SK-N-SH (cell line): ENCODE data around the gene ZAR1.

Source experiments
- CTCF ChIP-seq: fragments of 200-600 bp; sonication (generic); IDR thresholded peaks from 2 replicates; pipeline ENCODE4 v1.6.1; 2017; ENCODE audit warnings: antibody characterized with exemption, mild to moderate bottlenecking, moderate library complexity
- EZH2phosphoT487 ChIP-seq: fragments of 200-600 bp; sonication (generic); IDR thresholded peaks from 2 replicates; pipeline ENCODE4 v1.6.1; 2017; ENCODE audit warnings: low read depth, mixed run types, mild to moderate bottlenecking, antibody characterized with exemption, moderate library complexity, borderline replicate concordance
- FOSL2 ChIP-seq: IDR thresholded peaks from 2 replicates; pipeline ENCODE4 v1.4.0; 2012; ENCODE audit warnings: low read depth, mild to moderate bottlenecking, moderate library complexity, borderline replicate concordance
- GATA2 ChIP-seq: sonication (generic); formaldehyde crosslinking; IDR thresholded peaks from 2 replicates; pipeline ENCODE4 v1.5.0; 2020; ENCODE audit warnings: mild to moderate bottlenecking, missing genetic modification reagents
- JUND ChIP-seq: IDR thresholded peaks from 2 replicates; pipeline ENCODE4 v1.4.0; 2012
- POLR2AphosphoS5 ChIP-seq: IDR thresholded peaks from 2 replicates; pipeline ENCODE4 v1.6.1; 2012; ENCODE audit warnings: low read depth, low read length
- REST ChIP-seq: IDR thresholded peaks from 2 replicates; pipeline ENCODE4 v1.6.1; 2012; ENCODE audit warnings: mild to moderate bottlenecking, low read depth, low read length, moderate library complexity

GRCh38 chr4:48495941-48496340 is 5.9 kb downstream of the ZAR1 start:
- TF ChIP-seq CTCF (no peak), REST (no peak), POLR2AphosphoS5 (no peak), FOSL2 (no peak), EZH2phosphoT487 (no peak), JUND (no peak), GATA2 (CRISPR knock-in tag) (no peak)
